OCI-LY1 (cell line): ENCODE measurements around the gene MAGEB1.

Experiments
- H2AFZ ChIP-seq: fragments of 200-600 bp; sonication (generic), shearing (Covaris generic); 2 replicates; pipeline ENCODE4 v1.6.0; 2014; ENCODE audit warnings: antibody characterized with exemption, mild to moderate bottlenecking, low read length
- H3F3A ChIP-seq: fragments of 200-600 bp; sonication (generic), shearing (Covaris generic); 2 replicates; pipeline ENCODE4 v1.6.0; 2014; ENCODE audit warnings: mild to moderate bottlenecking, antibody characterized with exemption, low read length, moderate library complexity; ENCODE audit not compliant: insufficient read depth
- H3K27ac ChIP-seq: fragments of 200-600 bp; sonication (generic); 2 replicates; pipeline ENCODE4 v1.5.1; 2014; ENCODE audit warnings: low read length, mixed run types, mild to moderate bottlenecking, low read depth; ENCODE audit not compliant: poor library complexity, severe bottlenecking
- H3K27me3 ChIP-seq: fragments of 200-600 bp; sonication (generic); 2 replicates; pipeline ENCODE4 v1.6.0; 2014; ENCODE audit warnings: antibody characterized with exemption, mild to moderate bottlenecking, low read length, moderate library complexity; ENCODE audit not compliant: insufficient read depth
- H3K36me3 ChIP-seq: fragments of 200-600 bp; sonication (generic); 2 replicates; pipeline ENCODE4 v1.6.1; 2014; ENCODE audit warnings: mild to moderate bottlenecking, antibody characterized with exemption, low read length, moderate library complexity, mixed read lengths; ENCODE audit not compliant: insufficient read depth
- H3K4me1 ChIP-seq: fragments of 200-600 bp; sonication (generic); 2 replicates; pipeline ENCODE4 v1.5.1; 2014; ENCODE audit warnings: mild to moderate bottlenecking, low read length, moderate library complexity; ENCODE audit not compliant: insufficient read depth, severe bottlenecking
- H3K4me2 ChIP-seq: fragments of 200-600 bp; sonication (generic), shearing (Covaris generic); 2 replicates; pipeline ENCODE4 v1.6.1; 2014; ENCODE audit warnings: low read length
- H3K4me3 ChIP-seq: fragments of 200-600 bp; sonication (generic); 2 replicates; pipeline ENCODE4 v1.5.1; 2014; ENCODE audit warnings: low read length, low read depth, mild to moderate bottlenecking, mixed read lengths; ENCODE audit not compliant: poor library complexity, severe bottlenecking
- H3K79me2 ChIP-seq: fragments of 200-600 bp; shearing (Covaris generic); 2 replicates; pipeline ENCODE4 v1.6.1; 2016; ENCODE audit warnings: mixed run types, low read length, mixed read lengths; ENCODE audit not compliant: insufficient read depth
- H3K9ac ChIP-seq: fragments of 200-600 bp; sonication (generic), shearing (Covaris generic); 2 replicates; pipeline ENCODE4 v1.6.1; 2014; ENCODE audit warnings: mild to moderate bottlenecking, low read length, mixed read lengths
- H3K9me2 ChIP-seq: fragments of 200-600 bp; sonication (generic), shearing (Covaris generic); 2 replicates; pipeline ENCODE4 v1.6.1; 2014; ENCODE audit warnings: low read depth, mild to moderate bottlenecking, low read length, mixed read lengths
- H3K9me3 ChIP-seq: fragments of 200-600 bp; shearing (Covaris generic); 2 replicates; pipeline ENCODE4 v1.6.1; 2014; ENCODE audit warnings: low read length, mixed read lengths
- H4K20me1 ChIP-seq: fragments of 200-600 bp; sonication (generic), shearing (Covaris generic); 2 replicates; pipeline ENCODE4 v1.6.0; 2016; ENCODE audit warnings: mild to moderate bottlenecking, low read length; ENCODE audit not compliant: insufficient read depth
- EZH2 ChIP-seq: fragments of 200-600 bp; sonication (generic), shearing (Covaris generic); IDR thresholded peaks from 2 replicates; pipeline ENCODE4 v1.8.0; 2017; ENCODE audit warnings: borderline replicate concordance, mixed run types, mild to moderate bottlenecking, antibody characterized with exemption, low read length, moderate library complexity, mixed read lengths
- TF ChIP-seq, protein P1 (sequence below): fragments of 200-600 bp; sonication (generic), shearing (Covaris generic); IDR thresholded peaks from 2 replicates; pipeline ENCODE4 v1.5.1; 2017; ENCODE audit warnings: mild to moderate bottlenecking, antibody characterized with exemption, low read length, moderate library complexity, mixed read lengths

MAGEB1 gene

DNA sequence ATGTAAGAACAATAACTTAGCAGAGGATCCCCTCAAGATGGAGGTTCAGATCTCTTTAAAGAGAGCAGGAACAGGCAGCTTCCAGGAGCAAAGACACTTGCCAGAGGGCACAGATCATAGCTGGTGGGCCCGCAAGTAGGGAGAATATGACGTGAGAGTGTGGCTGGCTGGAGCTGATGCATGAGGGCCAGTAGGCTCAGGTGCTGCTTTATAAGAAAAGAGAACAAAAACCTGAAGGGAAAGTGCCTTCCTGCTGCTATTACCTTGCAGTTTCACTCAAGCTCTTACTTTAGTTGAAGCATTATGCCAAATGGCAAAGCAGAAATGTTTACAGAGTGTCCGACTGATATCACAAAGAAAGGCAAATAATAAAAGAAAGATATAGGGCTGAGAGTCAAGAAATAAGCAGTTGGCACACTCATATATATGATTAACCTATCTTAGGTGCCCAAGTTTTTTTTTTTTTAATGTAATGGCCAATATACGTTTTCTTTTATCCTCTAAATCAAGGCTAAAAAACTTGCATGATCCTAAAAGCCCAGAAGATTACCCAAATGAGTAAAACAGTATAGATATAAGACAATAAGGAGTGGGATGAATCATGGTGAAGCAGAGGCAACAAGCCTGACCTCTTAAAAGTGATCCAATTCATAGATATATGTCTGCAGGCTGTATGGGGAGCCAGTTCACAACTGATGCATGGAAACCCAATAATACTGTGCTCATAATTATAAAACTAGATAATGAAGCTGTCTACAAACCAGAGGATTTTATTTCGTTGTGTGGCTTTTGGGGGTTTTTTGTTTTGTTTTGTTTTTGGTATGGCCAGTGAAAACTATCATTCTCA lies 49.7 kb downstream of the MAGEB1 start:
- Histone ChIP-seq H3K4me3 (no peak overlapping the region), H3K9me3 (no peaks in the 10 kb centered on the region), H3K79me2 (no peaks in the 10 kb centered on the region), H2AFZ (no peak overlapping the region), H3K9ac (no peak overlapping the region), H3K9me2 (no peaks in the 10 kb centered on the region), H3K27me3 (no peaks in the 10 kb centered on the region), H3K27ac (no peak overlapping the region), H3K36me3 (no peaks in the 10 kb centered on the region), H3F3A (no peaks in the 10 kb centered on the region), H3K4me2 (no peak overlapping the region), H4K20me1 (no peaks in the 10 kb centered on the region), H3K4me1 (no peaks in the 10 kb centered on the region)
- TF ChIP-seq EZH2, result no peak
- TF ChIP-seq, protein P1, sequence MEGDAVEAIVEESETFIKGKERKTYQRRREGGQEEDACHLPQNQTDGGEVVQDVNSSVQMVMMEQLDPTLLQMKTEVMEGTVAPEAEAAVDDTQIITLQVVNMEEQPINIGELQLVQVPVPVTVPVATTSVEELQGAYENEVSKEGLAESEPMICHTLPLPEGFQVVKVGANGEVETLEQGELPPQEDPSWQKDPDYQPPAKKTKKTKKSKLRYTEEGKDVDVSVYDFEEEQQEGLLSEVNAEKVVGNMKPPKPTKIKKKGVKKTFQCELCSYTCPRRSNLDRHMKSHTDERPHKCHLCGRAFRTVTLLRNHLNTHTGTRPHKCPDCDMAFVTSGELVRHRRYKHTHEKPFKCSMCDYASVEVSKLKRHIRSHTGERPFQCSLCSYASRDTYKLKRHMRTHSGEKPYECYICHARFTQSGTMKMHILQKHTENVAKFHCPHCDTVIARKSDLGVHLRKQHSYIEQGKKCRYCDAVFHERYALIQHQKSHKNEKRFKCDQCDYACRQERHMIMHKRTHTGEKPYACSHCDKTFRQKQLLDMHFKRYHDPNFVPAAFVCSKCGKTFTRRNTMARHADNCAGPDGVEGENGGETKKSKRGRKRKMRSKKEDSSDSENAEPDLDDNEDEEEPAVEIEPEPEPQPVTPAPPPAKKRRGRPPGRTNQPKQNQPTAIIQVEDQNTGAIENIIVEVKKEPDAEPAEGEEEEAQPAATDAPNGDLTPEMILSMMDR, result no peak

GRCh38 chrX:30301208-30301607 lies 54.3 kb downstream of the MAGEB1 start:
- Histone ChIP-seq H3K4me1 (no peaks in the 10 kb centered on the region), H3K36me3 (no peaks in the 10 kb centered on the region), H3K27me3 (no peaks in the 10 kb centered on the region), H3K4me3 (no peak overlapping the region), H3K9me3 (no peaks in the 10 kb centered on the region), H3K27ac (no peak overlapping the region), H3K79me2 (no peaks in the 10 kb centered on the region), H3F3A (no peaks in the 10 kb centered on the region), H3K9ac (no peak overlapping the region), H3K4me2 (no peak overlapping the region), H2AFZ (no peak overlapping the region), H3K9me2 (no peaks in the 10 kb centered on the region), H4K20me1 (no peaks in the 10 kb centered on the region)
- TF ChIP-seq, protein P1, result no peak
- no peak for TF ChIP-seq EZH2
